HepG2 (cell line): ENCODE data around the gene PANK3. TPM values are rescaled to one million over a fixed set of nuclear protein-coding genes. Genes with fewer than 3 reads are reported as not detected.
A peak's percentile ranks its signal among the peaks of the same experiment; 100 is the strongest.

ENCODE experiments used
- ATAD3A ChIP-seq: sonication (generic); formaldehyde crosslinking; IDR thresholded peaks from 2 replicates; pipeline ENCODE4 v1.4.0; 2020; ENCODE audit warnings: missing genetic modification reagents
- CC2D1A ChIP-seq: sonication (generic); formaldehyde crosslinking; IDR thresholded peaks from 2 replicates; pipeline ENCODE4 v1.8.1; 2023; ENCODE audit warnings: mild to moderate bottlenecking, missing genetic modification reagents
- FOXK1 ChIP-seq: sonication (generic); formaldehyde crosslinking; IDR thresholded peaks from 2 replicates; pipeline ENCODE4 v1.4.0; 2020; ENCODE audit warnings: low read depth, missing genetic modification reagents, borderline replicate concordance
- FOXK2 ChIP-seq: fragments of 450-650 bp; IDR thresholded peaks from 2 replicates; pipeline ENCODE4 v1.6.1; 2016
- HDAC1 ChIP-seq: sonication (generic); formaldehyde crosslinking; IDR thresholded peaks from 2 replicates; pipeline ENCODE4 v1.5.1; 2020; ENCODE audit warnings: mild to moderate bottlenecking, missing genetic modification reagents
- HNRNPUL1 ChIP-seq: fragments of 200-400 bp; formaldehyde crosslinking; IDR thresholded peaks from 2 replicates; pipeline ENCODE4 v1.6.1; 2017; ENCODE audit warnings: low read depth, mild to moderate bottlenecking, low read length, moderate library complexity
- KDM3A ChIP-seq: IDR thresholded peaks from 2 replicates; pipeline ENCODE4 v1.6.1; 2018; ENCODE audit warnings: low read depth, missing compliant biosample characterization
- KDM5B ChIP-seq: sonication (generic); formaldehyde crosslinking; IDR thresholded peaks from 2 replicates; pipeline ENCODE4 v1.4.0; 2020; ENCODE audit warnings: missing genetic modification reagents, mild to moderate bottlenecking, borderline replicate concordance
- KMT2B ChIP-seq: IDR thresholded peaks from 2 replicates; pipeline ENCODE4 v1.6.1; 2016; ENCODE audit warnings: missing genetic modification reagents, missing compliant biosample characterization
- MNT ChIP-seq: fragments of 450-650 bp; IDR thresholded peaks from 2 replicates; pipeline ENCODE4 v1.6.1; 2016
- NFIB ChIP-seq: sonication (generic); formaldehyde crosslinking; IDR thresholded peaks from 2 replicates; pipeline ENCODE4 v1.9.0; 2021; ENCODE audit warnings: missing genetic modification reagents, mild to moderate bottlenecking, borderline replicate concordance
- POLR2G ChIP-seq: fragments of 200-400 bp; formaldehyde crosslinking; IDR thresholded peaks from 2 replicates; pipeline ENCODE4 v1.6.1; 2018; ENCODE audit warnings: mild to moderate bottlenecking, low read depth, low read length, moderate library complexity
- SMAD1 ChIP-seq: sonication (generic); formaldehyde crosslinking; IDR thresholded peaks from 2 replicates; pipeline ENCODE4 v1.4.0; 2020; ENCODE audit warnings: missing genetic modification reagents, low read depth, mild to moderate bottlenecking, borderline replicate concordance
- TCF7L2 ChIP-seq: IDR thresholded peaks from 2 replicates; pipeline ENCODE4 v1.6.1; 2011; ENCODE audit warnings: mild to moderate bottlenecking, low read depth, low read length, moderate library complexity
- ZBTB20 ChIP-seq: sonication (generic); formaldehyde crosslinking; IDR thresholded peaks from 2 replicates; pipeline ENCODE4 v1.8.1; 2023; ENCODE audit warnings: missing genetic modification reagents, low read depth, mild to moderate bottlenecking, borderline replicate concordance
- ZBTB21 ChIP-seq: sonication (generic); formaldehyde crosslinking; IDR thresholded peaks from 2 replicates; pipeline ENCODE4 v1.4.0; 2020; ENCODE audit warnings: missing genetic modification reagents
- ZBTB4 ChIP-seq: sonication (generic); formaldehyde crosslinking; IDR thresholded peaks from 2 replicates; pipeline ENCODE4 v1.4.0; 2020; ENCODE audit warnings: missing genetic modification reagents, mild to moderate bottlenecking, borderline replicate concordance
- ZNF124 ChIP-seq: sonication (generic); formaldehyde crosslinking; IDR thresholded peaks from 2 replicates; pipeline ENCODE4 v1.4.0; 2020; ENCODE audit warnings: missing genetic modification reagents
- ZNF296 ChIP-seq: sonication (generic); formaldehyde crosslinking; conservative IDR thresholded peaks from 2 replicates; pipeline ENCODE4 v1.5.0; 2020; ENCODE audit warnings: mild to moderate bottlenecking, missing genetic modification reagents
- ZNF317 ChIP-seq: sonication (generic); formaldehyde crosslinking; IDR thresholded peaks from 2 replicates; pipeline ENCODE4 v1.5.0; 2020; ENCODE audit warnings: mild to moderate bottlenecking, missing genetic modification reagents
- ZNF550 ChIP-seq: sonication (generic); formaldehyde crosslinking; IDR thresholded peaks from 2 replicates; pipeline ENCODE4 v1.4.0; 2020; ENCODE audit warnings: mild to moderate bottlenecking, missing genetic modification reagents, borderline replicate concordance
- ZNF674 ChIP-seq: sonication (generic); formaldehyde crosslinking; IDR thresholded peaks from 2 replicates; pipeline ENCODE4 v1.5.0; 2020; ENCODE audit warnings: low read depth, mild to moderate bottlenecking, missing genetic modification reagents
- ZNF768 ChIP-seq: sonication (generic); formaldehyde crosslinking; IDR thresholded peaks from 2 replicates; pipeline ENCODE4 v1.4.0; 2020; ENCODE audit warnings: missing genetic modification reagents
- ZNF850 ChIP-seq: sonication (generic); formaldehyde crosslinking; conservative IDR thresholded peaks from 2 replicates; pipeline ENCODE4 v1.9.0; 2021; ENCODE audit warnings: mild to moderate bottlenecking, missing genetic modification reagents
- polyA plus RNA-seq, 8 experiments: library from polyadenylated mRNA; depleted of rRNA in 3 of 8; stranded (reverse) in 7 of 8; unstranded in 1 of 8; fragments of >200 nt; fragmentation: Illumina TruSeq in 4 of 8; extraction: Trizol in 4 of 8; gene quantifications; 2 replicates each; pipeline versions ENCODE4 v1.2.1 to v1.2.3, GENCODE V29; 2011 to 2016; ENCODE audit warnings: low read depth in 4 of 8, missing spikeins in 1 of 8, mixed read lengths in 1 of 8; ENCODE audit not compliant: insufficient read depth in 1 of 8
- total RNA-seq, 5 experiments: library from RNA; depleted of rRNA; stranded (reverse); fragments of >200 nt; fragmentation: Illumina TruSeq; extraction: Trizol; gene quantifications; 2 replicates each; pipeline ENCODE4 v1.2.3, GENCODE V29; 2016; ENCODE audit warnings: low read depth in 1 of 5
- TF ChIP-seq, protein P1 (sequence below): sonication (generic); formaldehyde crosslinking; IDR thresholded peaks from 2 replicates; pipeline ENCODE4 v1.5.1; 2020; ENCODE audit warnings: mild to moderate bottlenecking, moderate library complexity, missing genetic modification reagents

The PANK3 gene
- total and polyA plus RNA-seq, 2 of the 13 experiments (the other 11 are each of a cell fraction or from before 2014, with no cell fraction given): 26.9 to 69.5 TPM

DNA sequence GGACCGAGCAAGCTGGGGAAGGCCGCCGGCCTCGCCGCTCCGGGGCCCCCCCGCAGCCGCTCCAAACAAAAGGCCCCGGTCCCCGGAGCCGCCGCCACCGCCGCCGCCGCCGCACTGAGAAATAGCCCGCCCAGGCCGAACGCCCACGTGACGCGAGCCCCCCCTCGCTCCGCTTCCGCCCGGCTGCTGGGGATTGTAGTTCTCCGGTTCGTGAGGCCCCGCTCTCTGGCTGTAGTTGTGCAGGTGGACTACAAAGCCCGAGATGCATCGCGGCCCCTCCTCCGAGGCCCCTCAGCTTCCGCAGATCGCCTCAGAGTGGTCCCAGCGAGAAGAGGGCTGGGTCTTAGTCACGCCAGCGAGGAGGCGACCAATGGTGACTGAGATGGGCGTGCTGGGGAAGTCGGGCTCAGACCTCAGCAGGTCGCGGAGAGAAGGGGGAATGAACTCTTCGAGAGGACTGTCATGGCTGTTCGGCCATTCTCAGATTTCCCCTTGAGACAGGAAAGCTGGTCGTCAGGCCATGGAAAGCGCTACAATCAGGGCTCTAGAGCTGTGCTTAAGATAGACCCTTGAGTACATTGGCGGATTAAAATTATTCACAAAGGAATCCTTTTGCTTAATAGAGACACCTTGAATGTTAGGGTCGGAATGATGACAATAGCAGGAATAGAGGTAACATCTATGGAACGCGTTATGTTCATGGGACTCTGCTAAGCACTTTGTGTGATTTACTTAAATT lies 489 bp upstream of the PANK3 start (continued):
- TF ChIP-seq KDM5B (CRISPR knock-in tag): no peak; the same call in 1 of the 2 replicates
- no peak for TF ChIP-seq ZBTB4 (CRISPR knock-in tag)
- no peak for TF ChIP-seq NFIB (CRISPR knock-in tag)
- peak; percentile 76 for TF ChIP-seq HDAC1 (CRISPR knock-in tag)
- TF ChIP-seq ZNF550 (CRISPR knock-in tag): no peak
- no peak for TF ChIP-seq ATAD3A (CRISPR knock-in tag)
- no peak for TF ChIP-seq ZNF296 (CRISPR knock-in tag)
- TF ChIP-seq TCF7L2: no peak
- TF ChIP-seq CC2D1A (CRISPR knock-in tag): no peak
- no peak for TF ChIP-seq ZBTB20 (CRISPR knock-in tag)
- 0 out of 2 replicates have a peak, but pooled peaks have one; percentile 16 for TF ChIP-seq KDM3A (CRISPR knock-in tag)
- TF ChIP-seq ZNF674 (CRISPR knock-in tag): peak; percentile 37; the same call in 1 of the 2 replicates
- TF ChIP-seq ZBTB21 (CRISPR knock-in tag): no peak
- TF ChIP-seq ZNF850: no peak
- TF ChIP-seq, protein P1, sequence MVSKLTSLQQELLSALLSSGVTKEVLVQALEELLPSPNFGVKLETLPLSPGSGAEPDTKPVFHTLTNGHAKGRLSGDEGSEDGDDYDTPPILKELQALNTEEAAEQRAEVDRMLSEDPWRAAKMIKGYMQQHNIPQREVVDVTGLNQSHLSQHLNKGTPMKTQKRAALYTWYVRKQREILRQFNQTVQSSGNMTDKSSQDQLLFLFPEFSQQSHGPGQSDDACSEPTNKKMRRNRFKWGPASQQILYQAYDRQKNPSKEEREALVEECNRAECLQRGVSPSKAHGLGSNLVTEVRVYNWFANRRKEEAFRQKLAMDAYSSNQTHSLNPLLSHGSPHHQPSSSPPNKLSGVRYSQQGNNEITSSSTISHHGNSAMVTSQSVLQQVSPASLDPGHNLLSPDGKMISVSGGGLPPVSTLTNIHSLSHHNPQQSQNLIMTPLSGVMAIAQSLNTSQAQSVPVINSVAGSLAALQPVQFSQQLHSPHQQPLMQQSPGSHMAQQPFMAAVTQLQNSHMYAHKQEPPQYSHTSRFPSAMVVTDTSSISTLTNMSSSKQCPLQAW (CRISPR knock-in tag): peak; percentile 85
- peak; percentile 67; the same call in 1 of the 2 replicates for TF ChIP-seq KMT2B
- TF ChIP-seq FOXK1 (CRISPR knock-in tag): peak; percentile 73; the same call in 1 of the 2 replicates
- TF ChIP-seq ZNF768 (CRISPR knock-in tag): no peak
- no peak for TF ChIP-seq HNRNPUL1
- 0 out of 2 replicates have a peak, but pooled peaks have one; percentile 31 for TF ChIP-seq ZNF317 (CRISPR knock-in tag)
- TF ChIP-seq FOXK2: no peak
- 0 out of 2 replicates have a peak, but pooled peaks have one; percentile 30 for TF ChIP-seq MNT
- TF ChIP-seq SMAD1 (CRISPR knock-in tag): no peak
- TF ChIP-seq ZNF124 (CRISPR knock-in tag): no peak; the same call in 1 of the 2 replicates
- peak; percentile 93 for TF ChIP-seq POLR2G
